Measurements from ENCODE around the gene TMSB4X.

DNA sequence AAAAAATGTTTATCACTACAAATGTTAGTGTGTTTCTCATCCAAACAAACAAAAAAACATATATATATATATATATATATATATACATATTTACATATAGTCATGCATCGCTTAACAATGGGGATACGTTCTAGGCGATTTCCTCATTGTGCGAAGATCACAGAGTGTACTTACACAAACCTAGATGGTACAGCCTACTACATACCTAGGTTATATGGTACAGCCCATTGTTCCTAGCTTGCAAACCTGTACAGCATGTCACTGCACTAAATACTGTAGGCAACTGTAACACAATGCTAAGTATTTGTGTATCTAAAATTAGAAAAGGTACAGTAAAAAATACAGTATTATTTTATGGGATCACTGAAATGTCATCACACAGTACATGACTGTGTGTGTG is 16.4 kb upstream of the TMSB4X start:
- TF ChIP-seq, protein P1, sequence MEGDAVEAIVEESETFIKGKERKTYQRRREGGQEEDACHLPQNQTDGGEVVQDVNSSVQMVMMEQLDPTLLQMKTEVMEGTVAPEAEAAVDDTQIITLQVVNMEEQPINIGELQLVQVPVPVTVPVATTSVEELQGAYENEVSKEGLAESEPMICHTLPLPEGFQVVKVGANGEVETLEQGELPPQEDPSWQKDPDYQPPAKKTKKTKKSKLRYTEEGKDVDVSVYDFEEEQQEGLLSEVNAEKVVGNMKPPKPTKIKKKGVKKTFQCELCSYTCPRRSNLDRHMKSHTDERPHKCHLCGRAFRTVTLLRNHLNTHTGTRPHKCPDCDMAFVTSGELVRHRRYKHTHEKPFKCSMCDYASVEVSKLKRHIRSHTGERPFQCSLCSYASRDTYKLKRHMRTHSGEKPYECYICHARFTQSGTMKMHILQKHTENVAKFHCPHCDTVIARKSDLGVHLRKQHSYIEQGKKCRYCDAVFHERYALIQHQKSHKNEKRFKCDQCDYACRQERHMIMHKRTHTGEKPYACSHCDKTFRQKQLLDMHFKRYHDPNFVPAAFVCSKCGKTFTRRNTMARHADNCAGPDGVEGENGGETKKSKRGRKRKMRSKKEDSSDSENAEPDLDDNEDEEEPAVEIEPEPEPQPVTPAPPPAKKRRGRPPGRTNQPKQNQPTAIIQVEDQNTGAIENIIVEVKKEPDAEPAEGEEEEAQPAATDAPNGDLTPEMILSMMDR (IDR thresholded peaks at IDR 0.05): no peak
- no peak for TF ChIP-seq POLR2A (IDR thresholded peaks at IDR 0.05)
- no peak for TF ChIP-seq EP300 (IDR thresholded peaks at IDR 0.05)

Measured in sigmoid colon (tissue), 4 donors.